Astrocyte (in vitro differentiated cells and primary cell): ENCODE measurements around the gene PPP2R5D. TPM values are rescaled to one million over a fixed set of nuclear protein-coding genes. Genes with fewer than 3 reads are reported as not detected.

Source experiments
- DNase-seq: peaks from one replicate; pipeline ENCODE4 v3.0.0-alpha.2; 2010; ENCODE audit warnings: low read depth
- FAIRE-seq: peaks from 2 replicates; lab custom pipeline; 2011; peaks lifted over from hg19 to GRCh38; lab: Jason Lieb, UNC
- H2AFZ ChIP-seq: 2 replicates; pipeline ENCODE4 v1.6.0; 2012; ENCODE audit warnings: low read depth, low read length, inconsistent platforms
- H3K27ac ChIP-seq: 2 replicates; pipeline ENCODE4 v1.5.1; 2011; ENCODE audit warnings: low read depth, low read length, inconsistent platforms
- H3K27me3 ChIP-seq: 2 replicates; pipeline ENCODE4 v1.6.0; 2011; ENCODE audit warnings: low read length, inconsistent platforms; ENCODE audit not compliant: insufficient read depth
- H3K36me3 ChIP-seq: 2 replicates; pipeline ENCODE4 v1.5.1; 2011; ENCODE audit warnings: low read length, inconsistent platforms; ENCODE audit not compliant: insufficient read depth
- H3K4me1 ChIP-seq: 2 replicates; pipeline ENCODE4 v1.5.1; 2011; ENCODE audit warnings: low read length, inconsistent platforms; ENCODE audit not compliant: insufficient read depth
- H3K4me2 ChIP-seq: 2 replicates; pipeline ENCODE4 v1.6.0; 2012; ENCODE audit warnings: low read length, inconsistent platforms
- H3K4me3 ChIP-seq: 2 replicates; pipeline ENCODE4 v1.5.1; 2011; ENCODE audit warnings: low read depth, mild to moderate bottlenecking, low read length, inconsistent platforms; ENCODE audit not compliant: insufficient read depth
- H3K79me2 ChIP-seq: 2 replicates; pipeline ENCODE4 v1.6.0; 2012; ENCODE audit warnings: mild to moderate bottlenecking, low read length, inconsistent platforms; ENCODE audit not compliant: insufficient read depth
- H3K9ac ChIP-seq: 2 replicates; pipeline ENCODE4 v1.6.0; 2012; ENCODE audit warnings: mild to moderate bottlenecking, low read length, inconsistent platforms
- H3K9me3 ChIP-seq: 2 replicates; pipeline ENCODE4 v1.5.1; 2012; ENCODE audit warnings: low read depth, mild to moderate bottlenecking, low read length, inconsistent platforms; ENCODE audit not compliant: insufficient read depth
- H4K20me1 ChIP-seq: 2 replicates; pipeline ENCODE4 v1.6.0; 2012; ENCODE audit warnings: low read length, inconsistent platforms; ENCODE audit not compliant: insufficient read depth
- H3K27ac Mint-ChIP-seq: one replicate; pipeline ENCODE4 v1.8.0; 2021; ENCODE audit warnings: mild to moderate bottlenecking, mixed read lengths; ENCODE audit not compliant: unreplicated experiment
- H3K27me3 Mint-ChIP-seq: one replicate; pipeline ENCODE4 v1.8.0; 2021; ENCODE audit warnings: low read depth, mixed read lengths; ENCODE audit not compliant: unreplicated experiment
- H3K36me3 Mint-ChIP-seq: one replicate; pipeline ENCODE4 v1.8.0; 2021; ENCODE audit warnings: low read depth, mixed read lengths; ENCODE audit not compliant: unreplicated experiment
- H3K4me1 Mint-ChIP-seq: one replicate; pipeline ENCODE4 v1.8.0; 2021; ENCODE audit warnings: low read depth, mixed read lengths; ENCODE audit not compliant: unreplicated experiment
- H3K4me3 Mint-ChIP-seq: one replicate; pipeline ENCODE4 v1.8.0; 2021; ENCODE audit warnings: mild to moderate bottlenecking, moderate library complexity, mixed read lengths; ENCODE audit not compliant: unreplicated experiment
- H3K9me3 Mint-ChIP-seq: one replicate; pipeline ENCODE4 v1.8.0; 2021; ENCODE audit warnings: mild to moderate bottlenecking, mixed read lengths; ENCODE audit not compliant: unreplicated experiment
- CTCF ChIP-seq: IDR thresholded peaks from 2 replicates; pipeline ENCODE4 v1.5.1; 2011; ENCODE audit warnings: low read depth, mild to moderate bottlenecking, inconsistent platforms, low read length, moderate library complexity; ENCODE audit not compliant: insufficient read depth
- EZH2 ChIP-seq: IDR thresholded peaks from 2 replicates; pipeline ENCODE4 v1.6.1; 2012; ENCODE audit warnings: mild to moderate bottlenecking, low read length, inconsistent platforms; ENCODE audit not compliant: insufficient read depth
- total RNA-seq: library from RNA; stranded (reverse); gene quantifications from 2 replicates; pipeline ENCODE4 v1.2.1, GENCODE V29; 2021

PPP2R5D gene
- total RNA-seq, 1 donor from 2014 or later, result 53.0 TPM

- peak overlapping the region; percentile 15 for H3K4me3 Mint-ChIP-seq
- DNase-seq (no peak), FAIRE-seq (no peak)
- peaks cover 24% of the 10 kb centered on the region for H3K4me1 Mint-ChIP-seq
- Histone ChIP-seq H3K36me3 (peaks cover 5% of the 10 kb centered on the region), H3K4me1 (peaks cover 41% of the 10 kb centered on the region), H3K9ac (no peak overlapping the region), H3K27me3 (no peaks in the 10 kb centered on the region), H3K9me3 (no peaks in the 10 kb centered on the region), H3K79me2 (peaks cover 53% of the 10 kb centered on the region), H3K4me3 (no peak overlapping the region), H3K4me2 (no peak overlapping the region), H2AFZ (no peak overlapping the region), H3K27ac (no peak overlapping the region), H4K20me1 (no peaks in the 10 kb centered on the region)
- peaks cover 3% of the 10 kb centered on the region for H3K9me3 Mint-ChIP-seq
- TF ChIP-seq CTCF, result no peak
- TF ChIP-seq EZH2, result no peak
- H3K27me3 Mint-ChIP-seq, result no peaks in the 10 kb centered on the region
- H3K27ac Mint-ChIP-seq, result peak overlapping the region; percentile 30
- H3K36me3 Mint-ChIP-seq, result peaks cover 12% of the 10 kb centered on the region
These were observed 71.6 kb downstream of the PPP2R5D start for GRCh38 chr6:43055966-43056365.

- FAIRE-seq, result no peak
- H3K4me1 ChIP-seq, result peaks cover 37% of the 10 kb centered on the region
These were observed 74.2 kb downstream of the PPP2R5D start for GRCh38 chr6:43058531-43058930.

More at GRCh38 chr6:43058531-43058930, 74.2 kb downstream of the PPP2R5D start:
- Mint-ChIP-seq H3K36me3 (peaks cover 3% of the 10 kb centered on the region), H3K27ac (peak overlapping the region; percentile 100), H3K4me1 (peaks cover 17% of the 10 kb centered on the region), H3K9me3 (no peaks in the 10 kb centered on the region), H3K4me3 (peak overlapping the region; percentile 96), H3K27me3 (no peaks in the 10 kb centered on the region)
- Histone ChIP-seq H3K36me3 (peaks cover 8% of the 10 kb centered on the region), H3K9me3 (no peaks in the 10 kb centered on the region), H3K4me3 (peak overlapping the region; percentile 97), H2AFZ (no peak overlapping the region), H3K79me2 (peaks cover 30% of the 10 kb centered on the region), H4K20me1 (no peaks in the 10 kb centered on the region), H3K9ac (peak overlapping the region; percentile 98), H3K27me3 (no peaks in the 10 kb centered on the region), H3K27ac (peak overlapping the region; percentile 76), H3K4me2 (peak overlapping the region; percentile 95)
- no peak for DNase-seq
- TF ChIP-seq EZH2 (no peak), CTCF (no peak)
